CD4-positive, alpha-beta T cell treated with Interleukin-15 for 4 hours (primary cell): ENCODE data around the gene RXFP2.

Experiments used
- DNase-seq: peaks from one replicate; pipeline ENCODE4 v3.0.0-alpha.2; 2020; ENCODE audit warnings: low spot score

Gene RXFP2

DNA sequence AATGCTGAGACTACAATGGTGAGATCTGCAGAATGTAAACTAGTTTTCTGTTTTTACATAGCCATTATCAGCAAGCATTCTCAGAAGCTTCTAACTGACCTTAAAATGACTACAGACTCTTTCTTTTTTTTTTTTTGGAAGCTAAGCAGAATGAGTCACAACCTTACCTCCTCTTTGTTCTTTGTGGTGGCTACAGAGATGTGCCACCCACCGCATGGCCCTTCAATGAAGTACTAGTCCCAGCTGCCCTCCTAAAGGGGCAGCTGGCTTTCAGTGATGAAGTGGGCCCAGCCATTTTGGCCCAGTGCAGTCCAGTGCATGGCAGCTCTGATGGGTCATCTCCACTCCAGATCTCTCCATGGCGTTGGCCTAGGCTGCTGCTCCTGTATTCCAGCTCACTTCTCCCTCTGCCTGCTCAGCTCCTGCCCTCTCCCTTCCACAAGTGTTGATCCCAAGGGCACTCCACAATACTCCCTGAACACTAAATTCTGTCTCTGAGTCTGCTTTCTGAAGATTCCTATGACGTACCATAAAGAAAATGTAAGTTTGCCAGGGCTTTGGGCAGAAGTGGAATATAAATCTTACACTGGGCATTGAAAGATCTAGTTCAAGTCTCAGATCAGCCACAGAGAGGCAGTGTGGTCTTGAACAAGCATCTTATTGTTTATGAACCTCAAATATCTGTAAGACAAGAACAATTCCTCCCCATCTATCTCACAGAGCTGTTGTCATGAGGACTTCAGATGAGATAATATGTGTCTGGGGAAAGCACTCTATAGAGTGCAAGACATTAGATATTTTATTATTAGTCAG lies 85.6 kb downstream of the RXFP2 start:
- peak; percentile 19 for DNase-seq

DNA sequence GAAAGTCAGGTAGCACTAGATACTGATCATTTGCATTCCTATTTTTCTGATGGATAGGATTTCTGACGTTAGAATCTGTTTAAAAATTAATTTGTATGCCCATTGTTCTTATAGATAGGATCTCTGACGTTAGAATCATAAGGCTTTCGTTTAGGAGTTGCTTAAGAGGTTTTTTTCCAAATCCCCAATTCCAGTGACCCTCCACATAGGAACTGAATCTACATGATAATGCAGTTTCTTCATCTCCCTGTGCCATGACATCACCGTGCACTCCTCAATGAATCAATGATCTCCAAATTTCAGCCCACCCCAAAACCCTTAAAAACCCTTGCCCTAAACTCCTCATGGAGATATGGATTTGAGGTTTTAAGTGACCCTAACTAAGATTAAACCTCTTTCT lies 87.2 kb downstream of the RXFP2 start:
- no peak for DNase-seq

DNA sequence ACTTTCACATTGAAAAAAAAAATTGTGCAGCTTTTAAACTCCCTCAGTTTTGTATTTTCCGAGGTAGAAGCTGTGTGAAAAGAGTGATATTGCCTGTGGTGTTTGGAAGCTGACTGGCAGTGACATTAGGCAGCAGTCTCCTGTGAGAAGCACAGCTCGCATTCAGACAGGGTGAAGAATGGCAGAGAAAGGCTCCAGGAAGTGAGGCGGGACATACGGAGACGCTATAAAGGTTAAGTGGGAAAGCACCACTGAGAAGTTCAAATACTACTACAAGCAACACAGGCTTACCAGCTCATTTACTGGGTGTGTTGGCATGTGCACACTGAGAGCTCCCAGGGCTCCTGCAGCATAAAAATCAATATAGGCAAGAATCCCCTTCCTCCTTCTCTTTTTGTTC lies 88.4 kb downstream of the RXFP2 start:
- no peak for DNase-seq

DNA sequence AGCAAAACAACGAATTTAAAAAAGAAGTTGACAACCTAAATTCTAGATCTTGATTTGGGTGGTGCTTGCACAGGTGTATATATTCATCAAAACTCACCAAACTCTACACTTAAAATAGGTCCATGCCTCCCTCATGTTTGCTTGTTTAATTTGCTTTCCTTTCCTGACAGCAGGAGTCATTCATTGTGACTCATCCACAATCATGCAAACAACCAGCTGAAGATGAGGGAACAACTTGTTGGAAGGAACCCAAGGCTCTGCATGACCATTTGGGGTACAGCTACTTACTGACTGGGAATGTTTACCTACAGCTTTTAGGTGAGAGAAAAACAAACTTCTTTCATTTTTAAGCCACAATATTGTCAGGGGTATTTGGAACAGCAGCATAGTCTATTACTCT lies 96.6 kb downstream of the RXFP2 start:
- no peak for DNase-seq

GRCh38 chr13:31843044-31843443 lies 103.7 kb downstream of the RXFP2 start:
- DNase-seq: no peak

DNA sequence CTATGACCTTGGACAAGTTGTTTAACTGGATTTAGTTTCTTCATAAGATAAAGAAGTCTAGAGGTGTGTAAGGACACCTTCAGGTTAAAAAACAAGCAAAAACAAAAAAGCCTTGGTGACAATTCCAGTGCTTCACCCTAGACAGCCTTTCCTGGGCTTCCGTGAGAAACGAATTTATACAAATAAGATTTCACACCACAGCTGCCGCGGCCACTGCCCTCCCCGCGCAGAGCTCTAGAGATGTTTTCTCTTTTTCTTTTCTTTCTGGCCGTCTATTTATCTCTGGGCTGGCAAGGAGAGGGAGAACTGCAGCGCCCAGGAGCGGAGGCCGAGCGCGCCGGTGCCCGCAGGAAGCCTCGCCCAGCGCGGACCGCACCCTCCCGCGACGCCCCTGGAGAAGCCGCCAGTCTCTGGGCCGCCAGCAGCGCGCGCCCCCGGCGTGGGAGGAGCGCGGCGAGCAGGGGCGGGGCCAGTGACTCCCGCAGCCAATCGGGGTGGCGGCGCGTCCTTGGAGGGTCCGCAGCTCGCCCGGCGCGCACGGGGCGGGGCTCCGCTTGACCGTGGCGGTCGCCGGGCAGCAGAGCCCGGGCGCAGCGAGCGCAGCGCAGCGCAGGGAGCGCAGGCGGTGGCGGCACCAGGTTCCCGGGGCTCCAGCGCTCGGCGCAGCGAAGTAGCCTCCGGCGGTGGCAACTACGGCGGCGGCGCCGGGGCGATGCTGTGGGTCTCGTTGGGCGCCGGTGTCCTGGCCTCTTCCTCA lies 107.0 kb downstream of the RXFP2 start:
- peak; percentile 63 for DNase-seq

GRCh38 chr13:31846961-31847752 lies 107.8 kb downstream of the RXFP2 start:
- no peak for DNase-seq

DNA sequence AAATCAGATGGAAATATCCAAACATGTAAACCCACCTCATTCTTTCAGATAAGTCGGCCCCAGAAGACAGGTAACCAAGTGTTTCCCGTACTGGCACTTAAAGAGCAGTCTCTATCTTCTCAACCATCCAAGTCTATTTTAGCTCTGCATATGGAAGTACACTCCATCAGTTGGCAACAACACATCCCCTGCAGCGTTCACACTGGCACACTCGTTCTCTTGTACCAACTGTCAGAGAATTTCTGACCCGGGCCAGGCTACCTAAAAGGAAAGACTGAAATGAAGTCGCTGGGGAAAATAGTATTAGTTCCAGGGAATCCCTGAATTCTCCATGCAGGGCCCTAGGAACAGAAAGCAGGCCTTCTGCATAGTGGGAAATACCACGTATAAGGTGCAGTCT lies 109.3 kb downstream of the RXFP2 start:
- DNase-seq: no peak

- DNase-seq: no peak
These were observed 109.9 kb downstream of the RXFP2 start for GRCh38 chr13:31849206-31849605.

DNA sequence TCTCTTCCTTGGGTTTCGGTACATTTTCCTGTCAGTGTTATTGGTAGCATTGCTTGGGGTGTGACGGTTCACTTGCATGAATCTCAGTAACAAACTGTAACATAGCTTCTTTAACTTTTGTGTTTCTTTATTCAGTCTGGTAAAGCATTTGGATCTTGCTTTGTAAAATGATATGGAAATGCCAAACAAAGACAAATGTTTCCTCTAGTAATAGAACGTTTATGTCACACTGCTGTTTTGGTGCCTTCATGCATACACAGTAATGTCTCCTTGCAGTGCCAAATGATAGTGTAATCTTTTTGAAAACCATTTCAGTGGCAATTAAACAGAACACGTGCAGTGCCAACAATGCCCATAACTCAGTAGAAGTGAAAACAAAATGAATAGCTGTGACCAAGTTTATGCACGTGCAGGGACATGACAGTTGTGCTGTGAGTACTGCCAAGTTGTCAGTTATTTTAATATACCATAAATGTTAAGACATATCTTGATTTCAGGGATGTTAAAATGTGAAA lies 110.8 kb downstream of the RXFP2 start:
- DNase-seq: no peak

- DNase-seq: no peak
These were observed 111.9 kb downstream of the RXFP2 start for GRCh38 chr13:31851216-31851615.
